Smooth muscle cell (in vitro differentiated cells): ENCODE measurements around the gene HAUS7. TPM values are rescaled to one million over a fixed set of nuclear protein-coding genes. Genes with fewer than 3 reads are reported as not detected.
A peak's percentile ranks its signal among the peaks of the same experiment; 100 is the strongest.

Experiments used
- DNase-seq: peaks from one replicate; lab custom pipeline; 2025; ENCODE audit not compliant: unreplicated experiment; lab: John Stamatoyannopoulos, UW
- H2AFZ ChIP-seq: fragments of 200-600 bp; sonication (generic); 2 replicates; pipeline ENCODE4 v1.6.0; 2016; ENCODE audit warnings: antibody characterized with exemption, low read depth, mild to moderate bottlenecking
- H3F3A ChIP-seq: fragments of 200-600 bp; sonication (generic); 2 replicates; pipeline ENCODE4 v1.6.0; 2017; ENCODE audit warnings: antibody characterized with exemption, low read depth
- H3K27ac ChIP-seq: fragments of 200-600 bp; sonication (generic); 2 replicates; pipeline ENCODE4 v1.5.1; 2016; ENCODE audit warnings: low read depth, mild to moderate bottlenecking
- H3K27me3 ChIP-seq: fragments of 200-600 bp; sonication (generic); 2 replicates; pipeline ENCODE4 v1.6.1; 2016; ENCODE audit warnings: low read depth, mild to moderate bottlenecking
- H3K36me3 ChIP-seq: fragments of 200-600 bp; sonication (generic); 2 replicates; pipeline ENCODE4 v1.5.1; 2016; ENCODE audit warnings: low read depth
- H3K4me1 ChIP-seq: fragments of 200-600 bp; sonication (generic); 2 replicates; pipeline ENCODE4 v1.5.1; 2016; ENCODE audit warnings: low read depth
- H3K4me2 ChIP-seq: fragments of 200-600 bp; sonication (generic); 2 replicates; pipeline ENCODE4 v1.6.0; 2016; ENCODE audit warnings: mild to moderate bottlenecking
- H3K4me3 ChIP-seq: fragments of 200-600 bp; sonication (generic); 2 replicates; pipeline ENCODE4 v1.5.1; 2016; ENCODE audit warnings: mild to moderate bottlenecking
- H3K79me2 ChIP-seq: fragments of 200-600 bp; sonication (generic); 2 replicates; pipeline ENCODE4 v1.6.0; 2016; ENCODE audit warnings: low read depth, mild to moderate bottlenecking
- H3K9ac ChIP-seq: fragments of 200-600 bp; sonication (generic); 2 replicates; pipeline ENCODE4 v1.6.0; 2016; ENCODE audit warnings: low read depth
- H3K9me3 ChIP-seq: fragments of 200-600 bp; sonication (generic); replicated peaks from 2 replicates; pipeline ENCODE4 v1.5.1; 2016; ENCODE audit warnings: low read depth
- H4K20me1 ChIP-seq: fragments of 200-600 bp; sonication (generic); 2 replicates; pipeline ENCODE4 v1.6.0; 2016; ENCODE audit warnings: low read depth
- CTCF ChIP-seq: fragments of 200-600 bp; sonication (generic); IDR thresholded peaks from 2 replicates; pipeline ENCODE4 v1.5.1; 2017; ENCODE audit warnings: borderline replicate concordance, mild to moderate bottlenecking, antibody characterized with exemption; ENCODE audit not compliant: insufficient read depth, poor library complexity, severe bottlenecking
- WGBS: methylation state at CpG from one replicate; pipeline ENCODE4 v1.1.7; 2016; ENCODE audit warnings: low lambda C conversion rate; 5-methylcytosine and 5-hydroxymethylcytosine counted together
- polyA plus RNA-seq: library from polyadenylated mRNA; unstranded; fragments of >200 nt; fragmentation: Nextera tagmentation; extraction: Ambion mirVana; gene quantifications from 2 replicates; pipeline ENCODE4 v1.2.1, GENCODE V29; 2016
- total RNA-seq: library from RNA; depleted of rRNA; stranded (reverse); fragments of >200 nt; gene quantifications from 2 replicates; pipeline ENCODE4 v1.2.3, GENCODE V29; 2014

The HAUS7 gene
- total and polyA plus RNA-seq, 2 experiments from 2014 or later = 18.5 to 27.4 TPM

- TF ChIP-seq CTCF = no peak
These were observed 29.5 kb upstream of the HAUS7 start for GRCh38 chrX:153499876-153500275.

GRCh38 chrX:153499341-153499740 is 29.0 kb upstream of the HAUS7 start:
- Histone ChIP-seq H3K4me3 (peak overlapping the region; percentile 10), H3K27me3 (no peaks in the 10 kb centered on the region), H3K79me2 (peaks cover 41% of the 10 kb centered on the region), H3K9me3 (no peaks in the 10 kb centered on the region), H4K20me1 (peaks cover 73% of the 10 kb centered on the region), H3F3A (no peaks in the 10 kb centered on the region), H3K4me1 (no peaks in the 10 kb centered on the region), H3K9ac (no peak overlapping the region), H3K36me3 (no peaks in the 10 kb centered on the region), H2AFZ (no peak overlapping the region), H3K4me2 (peak overlapping the region; percentile 78), H3K27ac (no peak overlapping the region)
- no peak for TF ChIP-seq CTCF
- WGBS = 60% methylated on average over 14 of the region's 15 CpGs
- DNase-seq = no peak

More at GRCh38 chrX:153499876-153500275, 29.5 kb upstream of the HAUS7 start:
- H4K20me1 ChIP-seq = peaks cover 78% of the 10 kb centered on the region
- H3K27ac ChIP-seq = no peak overlapping the region
- 83% methylated on average over 17 of the region's 17 CpGs for WGBS
- H3K9me3 ChIP-seq = no peaks in the 10 kb centered on the region
- H3K4me3 ChIP-seq = no peak overlapping the region
- H3F3A ChIP-seq = no peaks in the 10 kb centered on the region
- peak overlapping the region; percentile 78 for H3K4me2 ChIP-seq
- no peak overlapping the region for H2AFZ ChIP-seq
- DNase-seq = no peak
- H3K4me1 ChIP-seq = no peaks in the 10 kb centered on the region
- no peak overlapping the region for H3K9ac ChIP-seq
- no peaks in the 10 kb centered on the region for H3K36me3 ChIP-seq
- peaks cover 41% of the 10 kb centered on the region for H3K79me2 ChIP-seq
- H3K27me3 ChIP-seq = no peaks in the 10 kb centered on the region

- DNase-seq = no peak
- H3K9me3 ChIP-seq = no peaks in the 10 kb centered on the region
- peak overlapping the region; percentile 30 for H3K4me3 ChIP-seq
- H3F3A ChIP-seq = no peaks in the 10 kb centered on the region
- H4K20me1 ChIP-seq = peaks cover 71% of the 10 kb centered on the region
- 81% methylated on average over 7 of the region's 7 CpGs for WGBS
- no peak overlapping the region for H2AFZ ChIP-seq
- H3K27ac ChIP-seq = no peak overlapping the region
- peak overlapping the region; percentile 78 for H3K4me2 ChIP-seq
- H3K36me3 ChIP-seq = no peaks in the 10 kb centered on the region
- no peak for TF ChIP-seq CTCF
- no peaks in the 10 kb centered on the region for H3K27me3 ChIP-seq
- H3K79me2 ChIP-seq = peaks cover 41% of the 10 kb centered on the region
- H3K9ac ChIP-seq = no peak overlapping the region
- no peaks in the 10 kb centered on the region for H3K4me1 ChIP-seq
These were observed 28.1 kb upstream of the HAUS7 start for GRCh38 chrX:153498453-153498852.

GRCh38 chrX:153496590-153496959 is 26.2 kb upstream of the HAUS7 start:
- 43% methylated on average over 6 of the region's 8 CpGs for WGBS
- Histone ChIP-seq H3K4me3 (peak overlapping the region; percentile 55), H3F3A (no peaks in the 10 kb centered on the region), H3K36me3 (no peaks in the 10 kb centered on the region), H3K27ac (no peak overlapping the region), H3K9me3 (no peaks in the 10 kb centered on the region), H3K9ac (no peak overlapping the region), H3K79me2 (peaks cover 41% of the 10 kb centered on the region), H3K27me3 (no peaks in the 10 kb centered on the region), H2AFZ (no peak overlapping the region), H3K4me1 (peaks cover under 1% of the 10 kb centered on the region), H3K4me2 (peak overlapping the region; percentile 87), H4K20me1 (peaks cover 53% of the 10 kb centered on the region)
- no peak for DNase-seq
- TF ChIP-seq CTCF = no peak
